Heart right ventricle (tissue), 16 donors: ENCODE data around the gene PTPRD. TPM values are rescaled to one million over a fixed set of nuclear protein-coding genes. Genes with fewer than 3 reads are reported as not detected.

Experiments
- ATAC-seq, 8 donors: fragments of 200-7000 bp; cut with Tn5 transposase; one replicate each; pipeline ENCODE4 v1.9.1; 2020; ENCODE audit warnings: mild to moderate bottlenecking in 8 of 8, moderate library complexity in 8 of 8, moderate number of reproducible peaks in 1 of 8
- DNase-seq, 2 donors: peaks; one replicate each; pipeline ENCODE4 v3.0.0-alpha.2; 2020
- H3K27ac ChIP-seq, 10 donors: fragments of 200-600 bp; sonication (generic) in 2 of 10; one replicate each; pipeline versions ENCODE4 v1.5.0 to v1.8.0; 2020 to 2022; ENCODE audit warnings: mild to moderate bottlenecking in 3 of 10
- H3K27me3 ChIP-seq, 7 donors: fragments of 200-600 bp; one replicate each; pipeline ENCODE4 v1.8.0; 2021 to 2022; ENCODE audit warnings: mild to moderate bottlenecking in 2 of 7
- H3K36me3 ChIP-seq, 9 donors: fragments of 200-600 bp; sonication (generic) in 1 of 9; one replicate each; pipeline versions ENCODE4 v1.5.0 to v1.8.0; 2020 to 2022; ENCODE audit warnings: mild to moderate bottlenecking in 2 of 9
- H3K4me1 ChIP-seq, 9 donors: fragments of 200-600 bp; sonication (generic) in 1 of 9; one replicate each; pipeline versions ENCODE4 v1.5.0 to v1.8.0; 2020 to 2022; ENCODE audit warnings: mild to moderate bottlenecking in 4 of 9
- H3K4me3 ChIP-seq, 10 donors: fragments of 200-600 bp; sonication (generic) in 2 of 10; one replicate each; pipeline versions ENCODE4 v1.5.0 to v1.8.0; 2020 to 2022; ENCODE audit warnings: mild to moderate bottlenecking in 7 of 10, moderate library complexity in 2 of 10
- H3K9me3 ChIP-seq, 11 donors: fragments of 200-600 bp in 10 of 11; sonication (generic) in 2 of 11; one replicate each; pipeline versions ENCODE4 v1.5.0 to v1.8.0; 2013 to 2022; ENCODE audit warnings: mild to moderate bottlenecking in 2 of 11, control low read depth in 1 of 11, moderate library complexity in 1 of 11
- CTCF ChIP-seq, 9 donors: fragments of 200-600 bp; sonication (generic) in 2 of 9; IDR thresholded peaks; one replicate each; pipeline versions ENCODE4 v1.5.0 to v1.8.0; 2021 to 2022; ENCODE audit warnings: antibody characterized with exemption in 9 of 9, mild to moderate bottlenecking in 5 of 9, moderate library complexity in 1 of 9
- WGBS, 2 donors: extraction: QIAGEN DNeasy Blood & Tissue Kit; methylation state at CpG; one replicate each; pipeline ENCODE4 v1.1.7; 2013; ENCODE audit warnings: inconsistent platforms in 1 of 2; 5-methylcytosine and 5-hydroxymethylcytosine counted together
- intact Hi-C, 10 donors: fragments of 100-400 bp; cut with DNase I; formaldehyde crosslinking; loops; one replicate each; pipeline versions ENCODE4 v1.11.1 to v1.14.2; 2022
- polyA plus RNA-seq, 2 donors: library from polyadenylated mRNA; stranded (reverse); fragments of 200-250 nt; gene quantifications; one replicate each; pipeline ENCODE4 v1.2.3, GENCODE V29; 2013
- total RNA-seq, 10 donors: library from RNA; stranded (reverse); fragmentation: NEBNext Ultra II Directional in 3 of 10; extraction: Animal tissue kit (Norgen Biotek cat#: 25700) in 3 of 10; gene quantifications; one replicate each; pipeline versions ENCODE4 v1.2.1 to v1.2.4, GENCODE V29; 2021 to 2023
- donor health status: Arrhythmogenic right ventricular cardiomyopathy.
- donor health status: ischemic (EF 13 %, LVEDD 7.1; RV severe dilation, severe dysfunction).
- donor health status: healthy with polysubstance abuse.
- donor health status: DM: no; HTN: yes; CAD: no.
- donor health status: DM: no; HTN: no; CAD: no.
- donor health status: ischemic (EF 25% LVEDD 6.9; RV normal size, moderate dysfunction).
- donor health status: ischemic (EF 25% LVEDD 5.7; RV mildly dilated, moderate dysfunction).
- donor health status: healthy.
- donor health status: DM: yes; HTN: yes; CAD: no.
- donor health status: Ischemic cardiomyopathy.
- donor health status: ischemic (EF 35%, LVEDD 5.7; RV mildly dilated, moderate dysfunction).
- donor health status: nonischemic (EF 11% LVEDD 7.7; RV severe dilation, severe dysfunction).
- donor health status: DM: yes; HTN: yes; CAD: no.
- donor health status: PGD.
- donor health status: ischemic (EF 29% LVEDD 5.4; RV normal size, mild dysfunction).
- donor health status: nonischemic (EF 23%, LVEDD 6.1; RV moderate dilation, normal function).

The PTPRD gene
- total and polyA plus RNA-seq, 12 donors: 1.4 to 25.2 (median 13.0) TPM

GRCh38 chr9:8627976-8628679 lies 1984.7 kb downstream of the PTPRD start:
- Histone ChIP-seq H3K36me3 (no peaks in the 10 kb centered on the region), H3K4me1 (peaks cover 0 to 10% (median 0%) of the 10 kb centered on the region in 9 donors), H3K9me3 (no peaks in the 10 kb centered on the region), H3K27ac (no peak overlapping the region), H3K4me3 (no peak overlapping the region), H3K27me3 (no peaks in the 10 kb centered on the region)
- no peak for ATAC-seq
- DNase-seq: no peak
- intact Hi-C loops: no loop called here
- no peak for TF ChIP-seq CTCF (IDR thresholded peaks at IDR 0.05)
- WGBS, 2 donors: 67 to 73% methylated on average over 7 of the region's 7 CpGs

DNA sequence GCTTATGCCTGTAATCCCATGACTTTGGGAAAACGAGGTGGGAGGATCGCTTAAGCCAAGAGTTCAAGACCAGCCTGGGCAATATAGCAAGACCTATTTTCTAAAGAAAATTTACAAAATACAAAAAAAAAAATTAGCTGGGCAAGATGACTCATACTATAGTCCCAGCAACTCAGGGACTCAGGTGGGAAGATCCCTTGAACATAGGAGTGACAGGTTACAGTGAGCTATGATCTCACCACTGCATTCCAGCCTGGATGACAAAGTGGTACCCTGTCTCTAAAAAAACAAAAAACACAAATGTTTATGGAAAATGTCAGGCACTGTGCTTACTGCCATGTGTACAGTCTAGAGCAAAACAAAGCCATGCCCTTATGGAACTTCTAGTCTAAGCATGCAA lies 1989.9 kb downstream of the PTPRD start:
- WGBS, 2 donors: 97 to 99% methylated on average over 2 of the region's 2 CpGs
- TF ChIP-seq CTCF (IDR thresholded peaks at IDR 0.05): no peak
- intact Hi-C loops: no loop called here

DNA sequence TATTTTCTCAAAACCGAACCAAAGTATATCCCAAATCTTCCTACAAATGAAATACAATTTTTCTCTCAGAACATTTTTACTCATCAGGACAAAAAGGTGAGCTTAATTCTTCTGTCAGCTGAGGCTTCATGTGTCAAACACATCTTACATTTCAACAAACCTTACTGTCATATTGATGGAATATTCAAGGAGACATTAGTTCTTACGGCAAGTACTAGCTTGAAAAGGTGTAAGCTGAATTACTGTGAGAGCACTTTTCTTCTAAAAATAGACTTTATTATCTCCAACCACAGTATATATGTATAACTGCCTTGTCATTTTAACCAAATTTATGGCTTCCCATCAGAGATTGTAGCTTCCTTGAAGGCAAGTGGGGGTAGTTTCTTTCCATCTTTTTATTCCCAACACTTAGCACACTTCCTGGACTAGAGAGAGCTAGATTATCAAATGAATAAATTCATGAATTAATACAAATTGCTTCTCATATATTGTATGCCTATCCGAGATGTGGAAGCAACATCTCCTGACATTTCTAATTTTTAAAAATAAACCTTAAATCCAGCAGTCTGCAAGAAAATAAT lies 1990.5 kb downstream of the PTPRD start:
- no peak overlapping the region for H3K27ac ChIP-seq
- no peaks in the 10 kb centered on the region for H3K9me3 ChIP-seq
- WGBS, 2 donors: 78 to 90% methylated on average over 3 of the region's 3 CpGs
- no peaks in the 10 kb centered on the region for H3K4me1 ChIP-seq
- TF ChIP-seq CTCF (IDR thresholded peaks at IDR 0.05): no peak
- no peak overlapping the region for H3K4me3 ChIP-seq
- ATAC-seq: no peak
- no peaks in the 10 kb centered on the region for H3K36me3 ChIP-seq
- intact Hi-C loops: no loop called here
- H3K27me3 ChIP-seq: no peaks in the 10 kb centered on the region
- DNase-seq: no peak

More for the DNA sequence above, 1989.9 kb downstream of the PTPRD start:
- Histone ChIP-seq H3K36me3 (no peaks in the 10 kb centered on the region), H3K9me3 (no peaks in the 10 kb centered on the region), H3K4me3 (no peak overlapping the region), H3K4me1 (no peaks in the 10 kb centered on the region), H3K27ac (no peak overlapping the region), H3K27me3 (no peaks in the 10 kb centered on the region)
- DNase-seq: no peak
- no peak for ATAC-seq

- intact Hi-C loops: no loop called here
- no peaks in the 10 kb centered on the region for H3K27me3 ChIP-seq
Measured at GRCh38 chr9:8621416-8621815, 1991.4 kb downstream of the PTPRD start.

More at GRCh38 chr9:8621416-8621815, 1991.4 kb downstream of the PTPRD start:
- Histone ChIP-seq H3K4me3 (no peak overlapping the region), H3K4me1 (peaks cover 0 to 5% (median 0%) of the 10 kb centered on the region in 9 donors), H3K36me3 (no peaks in the 10 kb centered on the region), H3K27ac (no peak overlapping the region), H3K9me3 (no peaks in the 10 kb centered on the region)
- ATAC-seq (no peak), DNase-seq (no peak)
- TF ChIP-seq CTCF (IDR thresholded peaks at IDR 0.05): no peak
- 85 to 90% methylated on average over 2 of the region's 2 CpGs for WGBS, 2 donors
